RWPE2 (cell line): ENCODE results near the gene SELENOP.

Experiments used
- ATAC-seq: fragments of 200-7000 bp; cut with Tn5 transposase; 3 replicates; pipeline ENCODE4 v1.9.1; 2021; ENCODE audit warnings: low read depth
- DNase-seq: peaks from one replicate; pipeline ENCODE4 v3.0.0-alpha.2; 2020; ENCODE audit warnings: low spot score
- H3K27ac ChIP-seq: fragments of 450-650 bp; 2 replicates; pipeline ENCODE4 v1.5.1; 2017; ENCODE audit warnings: mild to moderate bottlenecking; ENCODE audit not compliant: poor library complexity, severe bottlenecking
- H3K27me3 ChIP-seq: fragments of 250-450 bp; sonication (Bioruptor Pico); 2 replicates; pipeline ENCODE4 v1.5.1; 2021; ENCODE audit warnings: mild to moderate bottlenecking, moderate library complexity; ENCODE audit not compliant: insufficient read depth, poor library complexity, severe bottlenecking
- H3K36me3 ChIP-seq: fragments of 250-450 bp; sonication (Bioruptor Pico); 2 replicates; pipeline ENCODE4 v1.5.1; 2020; ENCODE audit warnings: low read depth, mild to moderate bottlenecking, moderate library complexity
- H3K4me1 ChIP-seq: fragments of 250-450 bp; sonication (Bioruptor Pico); 2 replicates; pipeline ENCODE4 v1.5.1; 2021; ENCODE audit warnings: mild to moderate bottlenecking, moderate library complexity; ENCODE audit not compliant: insufficient read depth, poor library complexity, severe bottlenecking
- H3K4me3 ChIP-seq: fragments of 250-450 bp; sonication (Bioruptor Pico); 2 replicates; pipeline ENCODE4 v1.5.1; 2021; ENCODE audit warnings: mild to moderate bottlenecking, moderate library complexity; ENCODE audit not compliant: severe bottlenecking
- H3K9me3 ChIP-seq: fragments of 250-450 bp; sonication (Bioruptor Pico); 2 replicates; pipeline ENCODE4 v1.5.1; 2021; ENCODE audit warnings: mild to moderate bottlenecking, moderate library complexity; ENCODE audit not compliant: severe bottlenecking
- CTCF ChIP-seq: fragments of 450-650 bp; IDR thresholded peaks from one replicate; pipeline ENCODE4 v1.5.1; 2017; ENCODE audit warnings: mild to moderate bottlenecking, moderate library complexity; ENCODE audit not compliant: poor library complexity, severe bottlenecking

SELENOP gene

GRCh38 chr5:42806004-42806700 lies 5.5 kb downstream of the SELENOP start:
- Histone ChIP-seq H3K4me3 (no peak overlapping the region), H3K27ac (no peak overlapping the region), H3K27me3 (no peaks in the 10 kb centered on the region), H3K9me3 (peaks cover 2% of the 10 kb centered on the region), H3K36me3 (no peaks in the 10 kb centered on the region), H3K4me1 (no peaks in the 10 kb centered on the region)
- ATAC-seq = no peak
- no peak for DNase-seq
- no peak for TF ChIP-seq CTCF

- DNase-seq (no peak), ATAC-seq (no peak)
- peaks cover 2% of the 10 kb centered on the region for H3K9me3 ChIP-seq
- no peak overlapping the region for H3K4me3 ChIP-seq
- no peaks in the 10 kb centered on the region for H3K4me1 ChIP-seq
- no peak overlapping the region for H3K27ac ChIP-seq
- no peaks in the 10 kb centered on the region for H3K36me3 ChIP-seq
- no peak for TF ChIP-seq CTCF
- peaks cover 1% of the 10 kb centered on the region for H3K27me3 ChIP-seq
Measured at GRCh38 chr5:42804717-42805339, 6.9 kb downstream of the SELENOP start.

GRCh38 chr5:42801516-42802166 lies 10.1 kb downstream of the SELENOP start:
- H3K27me3 ChIP-seq = peaks cover 5% of the 10 kb centered on the region

GRCh38 chr5:42800748-42801330 lies 10.9 kb downstream of the SELENOP start:
- no peak overlapping the region for H3K27ac ChIP-seq
- TF ChIP-seq CTCF = no peak
- ATAC-seq (no peak), DNase-seq (no peak)
- no peaks in the 10 kb centered on the region for H3K4me1 ChIP-seq
- peaks cover 5% of the 10 kb centered on the region for H3K27me3 ChIP-seq
- no peak overlapping the region for H3K4me3 ChIP-seq
- no peaks in the 10 kb centered on the region for H3K36me3 ChIP-seq
- no peaks in the 10 kb centered on the region for H3K9me3 ChIP-seq

More at GRCh38 chr5:42801516-42802166, 10.1 kb downstream of the SELENOP start:
- TF ChIP-seq CTCF = no peak
- H3K27ac ChIP-seq = no peak overlapping the region
- H3K4me1 ChIP-seq = no peaks in the 10 kb centered on the region
- DNase-seq = no peak
- no peaks in the 10 kb centered on the region for H3K36me3 ChIP-seq
- H3K4me3 ChIP-seq = no peak overlapping the region
- no peak for ATAC-seq
- H3K9me3 ChIP-seq = no peaks in the 10 kb centered on the region
